Stimulated activated CD8-positive, alpha-beta memory T cell treated with anti-CD3 and anti-CD28 coated beads, Interleukin-2, amount 100 ng/mL, for 48 hours (primary cell): ENCODE data around the gene CBLN4.

ENCODE experiments used
- DNase-seq, 2 donors: peaks; one replicate each; pipeline ENCODE4 v3.0.0-alpha.2; 2020; ENCODE audit warnings: low read depth in 2 of 2

Gene CBLN4

GRCh38 chr20:56005389-56005715 lies at the start of gene CBLN4:
TSS of gene CBLN4 (minus strand) at chr20:56005519. CDS start at chr20:56004171, 1,348 bp downstream.
- no peak for DNase-seq

- no peak for DNase-seq
Measured at GRCh38 chr20:56043227-56043626, 37.9 kb upstream of the CBLN4 start.

- no peak for DNase-seq
Measured at GRCh38 chr20:56032251-56032650, 26.9 kb upstream of the CBLN4 start.

- no peak for DNase-seq
Measured at GRCh38 chr20:56018716-56019115, 13.4 kb upstream of the CBLN4 start.

GRCh38 chr20:56018194-56018593 lies 12.9 kb upstream of the CBLN4 start:
- DNase-seq: no peak

GRCh38 chr20:56017560-56017959 lies 12.2 kb upstream of the CBLN4 start:
- DNase-seq: no peak

GRCh38 chr20:56014998-56015397 lies 9.7 kb upstream of the CBLN4 start:
- DNase-seq: no peak

- no peak for DNase-seq
Measured at GRCh38 chr20:56014151-56014550, 8.8 kb upstream of the CBLN4 start.

GRCh38 chr20:56004611-56005388 lies 519 bp downstream of the CBLN4 start:
- no peak for DNase-seq

GRCh38 chr20:56004007-56004406 lies 1.3 kb downstream of the CBLN4 start:
- no peak for DNase-seq

GRCh38 chr20:56002908-56003800 lies 2.2 kb downstream of the CBLN4 start:
- DNase-seq: no peak

- DNase-seq: no peak
Measured at GRCh38 chr20:56001890-56002289, 3.4 kb downstream of the CBLN4 start.

- no peak for DNase-seq
Measured at GRCh38 chr20:56001106-56001785, 4.1 kb downstream of the CBLN4 start.

- no peak for DNase-seq
Measured at GRCh38 chr20:55978550-55978949, 26.8 kb downstream of the CBLN4 start.

GRCh38 chr20:55977690-55978459 lies 27.4 kb downstream of the CBLN4 start:
- DNase-seq: no peak

GRCh38 chr20:55974491-55975202 lies 30.7 kb downstream of the CBLN4 start:
- DNase-seq: no peak

- DNase-seq: no peak
Measured at GRCh38 chr20:55964790-55965189, 40.5 kb downstream of the CBLN4 start.

- DNase-seq: no peak
Measured at GRCh38 chr20:55961376-55962330, 43.7 kb downstream of the CBLN4 start.

GRCh38 chr20:55953201-55953600 lies 52.1 kb downstream of the CBLN4 start:
- no peak for DNase-seq

GRCh38 chr20:55947701-55948100 lies 57.6 kb downstream of the CBLN4 start:
- DNase-seq: no peak
